Ammon's horn (tissue), 1 donor: ENCODE data around the gene PON2.

ENCODE experiments used
- DNase-seq: peaks from one replicate; pipeline ENCODE4 v3.0.0-alpha.2; 2016; ENCODE audit warnings: low spot score

Gene PON2

DNA sequence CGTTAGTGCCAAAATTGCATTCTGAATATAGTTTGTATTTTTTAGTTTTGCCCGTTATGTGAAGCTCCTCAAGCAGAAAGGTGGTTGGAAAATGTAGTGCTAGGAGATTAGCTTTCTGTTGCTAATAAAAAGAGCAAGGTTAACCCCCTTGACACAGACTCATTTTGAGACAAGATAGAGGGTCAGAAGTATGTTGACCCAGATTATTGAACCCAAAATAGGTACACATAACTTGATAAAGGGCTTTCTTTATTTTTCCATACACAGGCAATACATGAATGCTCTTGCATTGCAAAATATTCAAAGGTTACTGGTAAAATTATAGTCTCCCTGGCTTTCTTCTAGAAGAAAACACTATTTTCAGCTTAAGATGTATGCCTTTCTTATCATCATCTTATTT lies 10.0 kb upstream of the PON2 start:
- DNase-seq: no peak

DNA sequence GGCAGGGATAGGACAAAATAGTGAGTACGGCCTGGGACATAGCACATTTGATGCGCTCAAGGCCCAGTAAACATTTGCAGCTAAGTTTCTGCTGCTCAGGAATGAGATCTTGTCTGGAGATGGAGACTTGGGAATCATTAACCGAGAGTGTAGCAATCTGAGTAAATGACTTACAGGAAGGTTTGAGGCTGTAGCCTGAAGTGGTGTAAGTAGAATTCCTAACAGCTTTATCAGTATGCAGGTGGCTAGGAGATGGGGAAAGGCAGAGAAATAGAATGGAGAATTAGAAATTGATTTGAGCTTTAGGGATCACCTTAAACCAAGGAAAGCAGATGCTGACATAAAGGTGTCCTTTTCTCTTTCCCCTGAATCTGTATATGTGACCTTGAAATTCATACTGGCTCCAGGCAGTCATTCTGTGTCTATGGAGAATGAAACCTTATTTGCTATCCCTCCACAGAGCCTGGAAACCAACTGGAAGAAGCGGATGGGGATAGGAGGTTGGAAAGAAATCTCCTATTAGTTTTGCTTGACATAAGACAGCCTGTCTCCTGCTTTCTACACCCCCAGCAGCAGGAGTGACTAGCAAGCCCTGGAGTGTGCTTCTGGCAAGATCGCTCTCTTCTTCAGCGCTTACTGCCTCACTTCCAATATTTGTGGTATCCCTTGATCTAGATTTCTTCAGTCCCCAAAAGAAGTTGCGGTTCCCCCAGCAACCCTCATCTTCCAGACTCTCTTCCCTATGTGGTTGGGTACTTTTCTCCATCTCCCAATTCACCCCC lies 6.4 kb upstream of the PON2 start:
- no peak for DNase-seq

- DNase-seq: no peak
Observed at GRCh38 chr7:95440394-95441038, 5.7 kb upstream of the PON2 start.

GRCh38 chr7:95436407-95436806 lies 1.6 kb upstream of the PON2 start:
- no peak for DNase-seq

DNA sequence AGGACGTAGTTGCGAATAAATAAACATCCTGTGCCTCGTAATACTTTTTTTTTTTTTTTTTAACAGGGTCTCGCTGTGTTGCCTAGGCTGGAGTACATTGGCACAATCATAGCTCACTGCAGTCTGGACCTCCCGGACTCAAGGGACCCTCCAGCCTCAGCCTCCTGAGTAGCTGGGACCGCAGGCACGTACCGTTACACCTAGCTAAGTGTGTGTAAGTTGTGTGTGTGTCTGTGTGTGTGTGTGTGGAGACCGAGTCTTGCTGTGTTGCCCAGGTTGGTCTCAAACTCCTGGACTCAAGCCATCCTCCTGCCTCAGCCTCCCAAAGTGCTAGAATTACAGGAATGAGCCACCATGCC lies 573 bp upstream of the PON2 start:
- no peak for DNase-seq

DNA sequence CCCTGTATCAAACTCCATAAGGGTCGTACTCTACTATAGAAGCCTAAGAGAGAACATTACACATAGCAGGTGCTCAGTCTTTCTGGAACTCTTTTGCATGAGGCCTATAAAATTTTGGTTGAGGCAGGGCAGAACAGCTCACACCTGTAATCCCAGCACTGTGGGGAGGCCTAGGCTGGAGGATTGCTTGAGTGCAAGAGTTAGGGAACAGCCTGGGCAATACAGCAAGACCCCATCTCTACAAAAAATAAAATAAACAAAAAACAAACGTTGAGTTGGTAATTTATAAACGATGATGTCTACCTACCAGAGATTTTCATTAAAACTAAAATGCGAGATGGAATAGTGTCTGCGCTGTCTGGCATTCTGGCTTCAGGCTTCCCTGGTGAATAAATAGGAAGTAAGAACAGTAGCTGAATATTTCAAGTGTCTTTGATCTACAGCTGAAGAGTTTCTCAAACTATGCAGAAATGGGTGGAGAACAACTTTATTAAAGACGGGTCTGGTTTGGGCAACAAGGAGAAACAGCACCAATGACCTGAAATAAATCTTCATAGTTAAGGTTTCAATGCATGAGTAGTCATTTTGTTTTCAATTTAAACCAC lies 774 bp downstream of the PON2 start:
- DNase-seq: no peak

DNA sequence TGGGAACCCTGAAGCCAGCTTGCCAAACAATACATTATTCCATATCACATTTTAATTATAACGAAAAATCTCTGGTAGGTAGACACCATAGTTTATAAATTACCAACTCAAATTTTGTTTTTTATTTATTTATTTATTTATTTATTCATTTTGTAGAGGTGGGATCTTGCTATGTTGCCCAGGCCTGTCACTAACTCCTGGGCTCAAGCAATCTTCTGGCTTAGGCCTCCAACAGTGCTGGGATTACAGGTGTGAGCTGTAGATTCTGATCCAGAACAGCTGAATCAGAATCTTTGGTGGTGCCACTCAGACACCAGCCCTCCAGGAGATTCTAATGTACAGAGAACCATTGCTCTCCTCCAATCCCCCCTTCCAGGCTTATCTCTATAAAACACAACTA lies 1.7 kb downstream of the PON2 start:
- no peak for DNase-seq

GRCh38 chr7:95432606-95433005 lies 2.2 kb downstream of the PON2 start:
- DNase-seq: no peak

DNA sequence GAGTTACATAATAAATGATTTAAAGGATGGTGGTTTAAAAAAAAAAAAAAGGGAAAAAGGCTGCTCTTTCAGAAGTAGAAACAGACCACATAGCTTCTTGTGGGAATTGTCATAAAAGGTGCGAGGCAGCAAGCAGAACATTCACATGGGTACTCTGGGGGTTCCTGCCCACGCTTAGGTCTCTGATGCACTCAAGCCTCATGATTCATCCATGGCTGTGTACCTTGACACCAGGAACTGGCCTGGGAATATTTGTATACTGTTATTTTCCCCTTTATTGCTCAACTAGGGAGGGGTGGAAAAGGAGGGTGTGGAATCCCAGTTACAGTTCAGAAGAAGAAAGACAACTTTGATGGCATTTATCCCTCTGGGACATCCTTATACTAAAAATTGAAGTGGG lies 4.0 kb downstream of the PON2 start:
- DNase-seq: no peak

DNA sequence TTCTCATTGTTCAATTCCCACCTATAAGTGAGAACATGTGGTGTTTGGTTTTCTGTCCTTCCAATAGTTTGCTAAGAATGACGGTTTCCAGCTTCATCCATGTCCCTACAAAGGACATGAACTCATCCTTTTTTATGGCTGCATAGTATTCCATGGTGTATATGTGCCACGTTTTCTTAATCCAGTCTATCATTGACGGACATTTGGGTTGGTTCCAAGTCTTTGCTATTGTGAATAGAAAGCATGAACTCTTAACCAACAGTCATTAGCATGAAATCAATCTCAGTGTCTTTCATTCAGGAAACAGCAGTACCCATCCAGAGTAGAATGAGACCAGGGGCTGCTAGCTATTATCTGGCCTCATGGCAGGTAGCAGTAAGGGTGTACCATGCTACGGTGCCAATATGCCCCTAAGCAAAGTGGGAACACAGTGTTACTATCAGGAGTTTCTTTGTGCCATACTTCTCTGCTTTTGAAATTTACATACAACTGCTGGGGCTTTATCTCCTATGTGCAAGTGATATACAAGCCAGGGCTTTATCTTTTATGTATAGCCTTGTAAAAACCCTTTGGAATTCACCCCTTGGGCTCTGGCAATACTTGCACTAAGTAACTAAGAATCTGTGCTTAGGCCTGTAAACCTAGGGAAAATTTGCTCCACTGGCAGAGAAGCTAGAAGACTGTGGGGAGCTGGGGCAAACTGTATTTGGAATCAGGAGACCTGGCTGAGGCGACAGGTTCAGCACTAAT lies 5.4 kb downstream of the PON2 start:
- no peak for DNase-seq

DNA sequence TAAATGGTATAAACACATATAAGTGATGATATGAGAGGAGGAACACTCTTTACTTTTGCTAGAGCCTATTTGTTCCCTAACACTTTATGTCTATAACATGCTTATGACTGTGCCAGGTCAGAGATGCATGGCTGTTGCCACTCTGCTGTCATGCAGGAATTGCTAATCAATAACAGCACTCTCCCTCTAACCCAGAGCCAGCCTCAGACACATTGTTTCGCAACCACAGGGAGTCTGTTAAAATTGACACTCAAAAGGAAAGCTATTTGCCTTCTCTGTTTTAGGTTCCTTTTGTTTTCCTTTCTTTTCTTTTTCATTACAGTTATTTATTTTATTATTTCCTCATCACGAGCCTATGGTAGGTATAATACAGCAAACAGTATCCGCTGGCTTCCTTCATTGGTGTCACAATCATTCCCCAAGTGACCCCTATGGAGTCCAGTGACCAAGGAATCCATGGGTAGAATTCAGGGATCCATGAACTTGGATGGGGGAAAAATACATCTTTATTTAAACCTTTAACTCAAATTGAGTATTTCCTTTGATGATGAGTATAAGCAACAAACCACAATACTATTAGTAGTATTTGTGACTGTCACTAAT lies 6.8 kb downstream of the PON2 start:
- DNase-seq: no peak

DNA sequence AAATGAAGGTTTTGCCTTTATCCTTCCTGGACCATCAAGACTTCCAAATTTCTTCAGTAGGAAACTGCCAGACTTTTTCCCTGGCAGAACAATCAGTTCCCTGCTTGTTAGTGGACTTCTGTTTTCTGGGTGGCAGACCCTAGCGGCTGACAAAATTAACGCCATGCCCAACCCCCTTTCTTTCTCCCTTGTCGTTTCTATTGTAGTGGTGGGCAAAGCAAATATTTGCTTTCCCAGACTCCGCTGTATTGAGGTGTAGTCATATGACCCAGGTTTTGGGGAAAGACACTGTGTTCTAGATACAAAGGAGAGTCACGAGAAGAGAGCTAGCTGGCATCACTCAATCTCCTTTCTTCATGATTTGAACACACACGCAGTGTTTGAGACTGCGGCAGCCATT lies 7.7 kb downstream of the PON2 start:
- peak; percentile 45 for DNase-seq

- DNase-seq: no peak
Observed at GRCh38 chr7:95425694-95426093, 9.1 kb downstream of the PON2 start.

DNA sequence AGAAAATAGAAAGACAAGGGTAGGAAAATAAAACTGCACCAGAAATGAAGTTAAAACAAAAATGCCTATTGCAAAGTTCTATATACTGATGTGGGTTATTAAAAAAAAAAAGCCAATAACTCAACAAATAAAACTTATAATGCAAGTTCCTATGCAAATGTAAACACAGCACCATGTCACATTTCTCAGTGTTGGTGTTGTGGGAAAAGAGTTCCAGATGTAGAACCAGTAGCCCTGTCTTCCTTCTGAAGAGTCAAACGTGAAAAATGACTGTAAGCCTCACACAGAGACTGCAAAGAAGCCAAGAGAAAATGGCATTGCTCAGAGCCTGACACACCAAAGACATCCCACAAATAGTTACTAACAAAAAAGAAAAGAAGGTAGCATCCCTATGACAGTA lies 10.1 kb downstream of the PON2 start:
- DNase-seq: no peak

GRCh38 chr7:95421847-95422444 lies 12.9 kb downstream of the PON2 start:
- DNase-seq: no peak

- peak; percentile 76 for DNase-seq
Observed at GRCh38 chr7:95421000-95421846, 13.6 kb downstream of the PON2 start.

DNA sequence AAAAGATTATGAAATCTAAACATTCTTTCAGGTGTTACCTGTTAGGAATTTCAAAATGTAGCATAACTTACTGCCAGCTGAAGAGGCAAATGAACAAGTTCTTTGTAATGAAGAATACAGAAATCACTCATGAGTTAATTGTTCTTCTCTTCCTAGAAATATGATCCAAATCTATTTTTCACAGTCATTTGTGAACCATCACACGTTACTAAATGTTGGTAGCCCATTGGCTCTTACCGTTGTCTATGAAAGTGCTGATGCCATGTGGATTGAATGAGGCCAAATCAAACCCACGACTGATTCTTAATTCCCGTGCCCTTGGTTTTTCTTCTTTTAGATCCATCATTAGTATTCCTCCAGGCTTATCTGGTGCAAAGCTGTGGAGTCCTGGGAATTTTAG lies 22.8 kb downstream of the PON2 start:
- DNase-seq: no peak

- no peak for DNase-seq
Observed at GRCh38 chr7:95411666-95412065, 23.2 kb downstream of the PON2 start.

- no peak for DNase-seq
Observed at GRCh38 chr7:95411036-95411435, 23.8 kb downstream of the PON2 start.

GRCh38 chr7:95407751-95408150 lies 27.1 kb downstream of the PON2 start:
- DNase-seq: no peak

GRCh38 chr7:95405800-95406199 lies 29.0 kb downstream of the PON2 start:
- no peak for DNase-seq
